SIG-M5 (cell line): ENCODE results near the gene LMAN2L.
A peak's percentile ranks its signal among the peaks of the same experiment; 100 is the strongest.

Source experiments
- DNase-seq: peaks from one replicate; lab custom pipeline; 2025; lab: John Stamatoyannopoulos, UW

LMAN2L gene, protein sequence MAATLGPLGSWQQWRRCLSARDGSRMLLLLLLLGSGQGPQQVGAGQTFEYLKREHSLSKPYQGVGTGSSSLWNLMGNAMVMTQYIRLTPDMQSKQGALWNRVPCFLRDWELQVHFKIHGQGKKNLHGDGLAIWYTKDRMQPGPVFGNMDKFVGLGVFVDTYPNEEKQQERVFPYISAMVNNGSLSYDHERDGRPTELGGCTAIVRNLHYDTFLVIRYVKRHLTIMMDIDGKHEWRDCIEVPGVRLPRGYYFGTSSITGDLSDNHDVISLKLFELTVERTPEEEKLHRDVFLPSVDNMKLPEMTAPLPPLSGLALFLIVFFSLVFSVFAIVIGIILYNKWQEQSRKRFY

DNA sequence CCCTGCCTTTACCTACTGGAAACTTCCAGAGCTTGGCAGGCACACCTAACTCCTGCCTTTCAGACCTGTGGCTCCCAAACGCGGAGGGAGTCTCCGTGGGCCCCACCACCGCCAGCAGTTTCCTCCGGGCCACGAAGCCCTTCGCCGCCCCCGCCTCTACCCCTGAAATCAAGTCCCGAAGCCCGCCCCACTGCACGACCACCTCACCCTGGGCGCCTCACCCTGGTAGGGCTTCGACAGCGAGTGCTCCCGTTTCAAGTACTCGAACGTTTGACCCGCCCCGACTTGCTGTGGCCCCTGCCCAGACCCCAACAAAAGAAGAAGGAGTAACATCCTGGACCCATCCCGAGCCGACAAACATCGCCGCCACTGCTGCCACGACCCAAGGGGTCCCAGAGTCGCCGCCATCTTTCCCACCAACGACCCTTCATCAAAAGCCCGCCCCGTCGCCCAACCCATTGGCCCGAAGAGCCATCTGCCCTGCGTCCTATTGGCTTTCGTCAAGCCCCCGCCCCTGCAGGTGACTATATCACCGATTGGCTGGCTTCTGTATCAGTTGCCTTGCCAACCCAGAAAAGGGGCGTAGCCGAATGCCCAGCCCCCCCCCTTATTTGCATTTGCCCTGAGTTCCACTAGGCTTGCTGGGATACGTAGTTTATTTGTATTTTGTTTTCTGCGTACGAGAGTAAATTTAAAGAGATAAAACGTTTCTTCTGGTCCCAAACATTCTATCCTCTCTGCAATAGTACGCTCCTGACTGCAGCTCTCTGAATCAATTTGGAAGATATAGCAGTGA is at the start of gene LMAN2L:
Gene LMAN2L, minus strand, starts transcription at position 432 of the 796 bp plus-strand sequence. Its CDS starts 24 bp downstream, at position 408.
- peak; percentile 97 for DNase-seq

DNA sequence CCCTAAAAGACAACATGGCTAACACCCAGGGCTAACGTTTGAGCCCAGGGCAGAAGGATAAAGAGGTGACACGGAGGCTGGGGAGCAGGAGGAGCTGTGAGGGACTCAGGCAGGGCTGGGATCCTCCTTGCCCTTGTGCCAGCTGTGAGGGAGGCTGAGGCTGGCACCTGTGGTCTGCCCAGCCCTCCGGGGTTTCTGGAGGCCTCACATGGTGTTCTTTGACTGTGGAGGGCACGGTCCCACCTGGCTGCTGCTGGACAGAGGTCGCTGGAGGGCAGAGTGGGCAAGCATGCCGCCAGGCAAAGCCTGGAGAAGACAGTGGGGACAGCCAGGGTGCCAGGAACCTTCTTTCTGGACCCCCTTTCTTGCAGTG is 49.4 kb upstream of the LMAN2L start:
- DNase-seq = no peak

DNA sequence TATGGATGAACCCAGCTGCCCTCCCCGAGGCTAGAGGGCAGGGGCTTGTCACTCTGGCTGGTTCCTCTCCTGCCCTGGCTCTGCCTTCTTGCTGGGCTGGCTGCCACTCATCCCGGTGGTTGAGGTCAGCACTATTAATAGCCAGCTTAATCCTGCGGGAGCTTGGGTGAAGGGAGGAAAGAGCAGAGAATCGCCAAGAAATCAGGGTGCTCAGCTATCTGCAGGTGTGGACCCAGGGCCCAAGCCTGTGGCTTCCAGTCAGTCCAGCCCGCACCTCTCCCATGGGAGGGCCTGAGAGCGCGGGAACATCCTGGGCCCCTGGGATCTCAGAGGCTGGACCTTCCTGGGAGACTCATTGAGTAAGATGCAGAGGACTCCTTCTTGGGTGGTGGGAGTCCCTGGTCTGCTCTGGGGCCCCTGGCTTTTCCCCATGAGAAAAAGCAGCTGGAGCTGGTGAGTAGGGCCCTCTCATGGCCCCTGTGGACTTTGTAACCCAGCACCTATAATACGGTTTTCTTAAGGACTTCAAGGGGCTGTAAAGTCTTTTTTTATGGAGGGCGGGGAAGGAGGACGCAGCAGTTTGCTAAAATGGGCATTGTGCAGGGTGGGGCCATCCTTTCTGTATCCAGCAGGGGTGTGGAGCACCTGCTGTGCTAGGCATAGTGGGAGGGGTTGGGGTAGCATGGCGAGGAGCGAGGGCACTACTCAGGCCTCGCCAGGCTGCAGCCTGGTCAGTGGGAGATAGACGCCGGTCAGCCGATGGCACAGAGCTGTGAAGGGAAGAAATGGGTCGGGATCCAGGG is 48.8 kb upstream of the LMAN2L start:
- DNase-seq = no peak

DNA sequence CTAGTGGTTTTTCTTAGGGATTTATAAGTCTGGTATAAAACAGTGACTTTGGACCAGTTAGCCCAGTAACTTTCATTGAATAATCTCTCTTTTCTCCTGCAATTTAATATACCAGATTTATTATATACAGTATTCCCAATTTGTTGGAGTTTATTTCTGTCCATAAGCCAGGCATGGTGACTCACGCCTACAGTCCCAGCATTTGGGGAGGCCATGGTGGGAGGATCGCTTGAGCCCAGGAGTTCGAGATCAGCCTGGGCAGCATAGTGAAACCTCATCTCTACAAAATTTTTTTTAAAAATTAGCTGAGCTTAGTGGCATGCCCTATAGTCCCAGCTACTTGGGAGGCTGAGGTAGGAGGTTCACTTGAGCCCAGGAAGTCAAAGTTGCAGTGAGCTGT is 47.5 kb upstream of the LMAN2L start:
- DNase-seq = no peak

DNA sequence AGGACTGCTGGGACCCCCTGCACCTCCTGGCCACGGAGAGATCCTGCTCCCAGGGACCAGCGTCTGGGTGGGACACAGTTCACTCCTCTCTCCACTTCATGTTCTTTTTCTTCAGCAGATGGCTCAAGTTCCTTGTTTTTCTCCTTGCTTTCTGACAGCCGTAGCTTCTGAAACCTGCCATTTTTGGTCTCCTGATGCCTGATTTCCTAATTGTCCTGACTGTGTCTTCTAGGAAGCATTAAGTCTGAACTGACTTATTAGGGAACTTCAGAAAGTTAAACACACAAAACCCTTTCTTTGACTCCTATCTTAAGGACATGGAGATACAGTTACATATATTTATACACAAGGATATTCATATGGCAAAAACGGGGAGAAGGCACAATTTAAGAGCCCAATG is 43.5 kb upstream of the LMAN2L start:
- no peak for DNase-seq

DNA sequence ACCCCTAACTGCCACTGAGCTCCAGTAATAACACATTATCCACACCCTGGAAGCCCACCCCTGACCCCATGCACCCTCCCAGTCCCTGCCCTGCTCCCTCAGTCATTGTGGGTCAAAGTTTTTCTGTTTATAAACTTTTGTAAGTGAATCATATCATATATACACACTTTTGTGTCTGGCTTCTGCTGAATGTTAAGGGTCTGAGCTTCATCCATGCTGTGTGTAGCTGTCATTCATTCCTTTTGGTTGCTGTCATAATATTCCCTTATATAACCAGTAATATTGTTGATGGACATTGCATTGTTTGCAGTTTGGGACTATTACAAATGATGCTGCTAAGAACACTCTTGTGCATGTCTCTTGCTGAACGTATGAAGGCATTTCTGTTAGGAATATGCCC is 35.3 kb upstream of the LMAN2L start:
- no peak for DNase-seq

DNA sequence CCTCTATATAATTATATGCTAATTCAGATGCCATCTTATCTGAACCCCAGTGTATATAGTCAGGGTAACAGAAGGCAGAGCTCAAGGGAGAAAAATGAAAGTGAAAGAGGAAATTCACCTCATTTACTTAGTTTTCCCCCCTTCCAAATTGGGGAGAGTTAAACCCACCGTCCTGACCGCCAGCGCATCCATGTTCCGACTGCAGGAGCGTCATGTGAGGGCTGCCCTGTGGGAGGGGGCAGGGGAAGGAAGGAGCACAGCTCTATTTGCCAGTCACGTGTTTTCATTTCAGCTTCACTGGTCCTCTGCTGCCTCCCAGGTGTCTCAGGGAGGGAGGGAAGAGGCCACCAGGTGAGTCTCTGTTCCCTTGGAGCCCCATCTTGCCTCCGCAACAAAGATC is 34.1 kb upstream of the LMAN2L start:
- no peak for DNase-seq

DNA sequence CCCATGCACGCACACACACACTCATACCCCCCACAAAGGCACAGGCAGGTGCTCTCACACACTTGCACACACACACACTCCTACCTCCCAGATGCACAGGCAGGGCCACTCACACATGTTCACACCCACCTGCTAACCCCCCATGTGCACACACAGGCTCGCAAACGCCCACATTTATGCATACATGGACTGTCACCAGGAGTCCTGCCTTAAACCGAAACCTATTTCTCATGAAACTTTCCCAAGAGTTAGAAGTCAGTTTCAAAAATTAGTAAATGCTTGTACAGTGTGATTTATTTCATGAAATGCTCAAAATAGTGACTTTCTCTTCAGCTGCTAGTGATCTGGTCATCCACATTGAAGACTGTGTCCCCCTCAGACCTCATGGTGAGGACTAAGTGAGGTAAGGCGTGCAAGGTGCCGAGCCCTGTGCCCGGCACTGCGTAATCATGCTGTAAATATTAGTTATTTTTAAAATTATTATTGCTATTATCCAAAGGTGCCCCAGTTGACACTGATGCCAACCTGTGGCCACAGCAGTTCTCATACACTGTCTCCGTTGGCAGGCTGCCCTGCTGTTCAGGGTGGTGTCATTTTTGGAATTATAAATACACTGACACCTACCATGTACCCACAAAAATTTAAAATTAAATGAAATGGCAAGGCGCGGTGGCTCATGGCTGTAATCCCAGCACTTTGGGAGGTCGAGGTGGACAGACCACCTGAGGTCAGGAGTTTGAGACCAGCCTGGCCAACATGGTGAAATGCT is 33.2 kb upstream of the LMAN2L start:
- no peak for DNase-seq

DNA sequence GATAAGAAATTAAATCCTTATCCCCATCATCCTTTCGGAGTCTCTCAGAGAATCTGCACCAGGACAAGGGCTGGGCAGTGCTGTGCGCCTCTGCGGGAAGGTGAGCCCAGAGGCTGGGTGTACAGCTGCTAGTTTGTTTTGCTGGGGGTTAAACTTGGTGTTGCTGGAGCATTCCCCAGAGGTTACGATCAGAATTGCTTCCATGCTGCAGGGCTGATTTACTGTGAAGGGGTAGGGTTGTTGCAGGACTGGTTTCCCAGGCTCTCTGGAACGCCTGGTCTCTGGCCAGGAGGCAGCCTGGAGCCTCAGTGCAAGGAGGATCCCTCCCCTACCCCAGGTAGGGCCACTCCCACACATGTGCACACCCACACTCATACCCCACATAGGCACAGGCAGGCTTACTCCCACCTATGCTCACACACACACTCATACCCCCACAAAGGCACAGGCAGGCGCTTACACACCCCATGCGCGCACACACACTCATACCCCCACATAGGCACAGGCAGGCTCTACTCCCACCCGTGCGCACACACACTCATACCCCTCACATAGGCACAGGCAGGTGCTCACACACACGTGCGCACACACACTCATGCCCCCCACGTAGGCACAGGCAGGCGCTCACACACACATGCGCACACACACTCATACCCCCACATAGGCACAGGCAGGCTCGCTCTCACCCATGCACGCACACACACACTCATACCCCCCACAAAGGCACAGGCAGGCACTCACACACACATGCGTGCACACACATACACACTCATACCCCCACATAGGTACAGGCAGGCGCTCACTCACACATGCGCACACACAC is 32.1 kb upstream of the LMAN2L start:
- no peak for DNase-seq

DNA sequence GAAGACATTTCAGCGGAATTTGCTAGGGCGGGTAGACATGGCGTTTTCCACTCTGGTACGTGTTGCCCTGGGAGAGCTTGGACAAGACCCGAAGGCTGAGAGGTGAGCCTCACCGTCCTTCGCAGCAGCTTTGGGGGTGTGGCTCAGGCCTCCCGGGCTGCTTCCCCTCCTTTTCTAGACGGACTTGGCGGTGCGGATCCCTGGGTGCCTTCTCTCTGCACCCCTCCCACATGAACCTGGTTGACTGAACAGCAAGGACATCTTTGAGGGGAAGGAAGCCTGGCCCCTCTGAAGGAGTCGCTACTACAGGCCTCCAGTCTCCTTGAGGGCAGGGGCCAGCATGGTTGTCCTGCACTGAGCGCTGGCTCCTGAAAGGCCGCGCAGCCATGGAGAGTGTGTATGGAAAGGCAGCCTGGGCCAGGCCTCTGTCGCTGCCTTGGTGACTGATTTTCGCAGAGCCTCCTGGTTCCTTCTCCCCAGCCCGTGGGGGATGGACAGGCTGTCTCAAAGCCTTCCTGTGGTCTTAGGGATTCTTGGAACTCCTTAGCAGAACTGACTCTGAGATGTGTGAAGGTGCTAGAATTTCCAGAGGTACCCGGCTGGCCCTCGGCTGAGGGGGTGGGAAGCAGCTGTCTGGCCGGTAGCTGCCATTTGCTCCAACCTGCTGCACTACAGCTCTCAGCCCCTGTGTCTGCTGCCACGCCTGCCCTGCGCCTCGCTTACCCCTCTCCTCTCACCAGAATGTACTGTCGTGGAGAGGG is 30.8 kb upstream of the LMAN2L start:
- DNase-seq = no peak

DNA sequence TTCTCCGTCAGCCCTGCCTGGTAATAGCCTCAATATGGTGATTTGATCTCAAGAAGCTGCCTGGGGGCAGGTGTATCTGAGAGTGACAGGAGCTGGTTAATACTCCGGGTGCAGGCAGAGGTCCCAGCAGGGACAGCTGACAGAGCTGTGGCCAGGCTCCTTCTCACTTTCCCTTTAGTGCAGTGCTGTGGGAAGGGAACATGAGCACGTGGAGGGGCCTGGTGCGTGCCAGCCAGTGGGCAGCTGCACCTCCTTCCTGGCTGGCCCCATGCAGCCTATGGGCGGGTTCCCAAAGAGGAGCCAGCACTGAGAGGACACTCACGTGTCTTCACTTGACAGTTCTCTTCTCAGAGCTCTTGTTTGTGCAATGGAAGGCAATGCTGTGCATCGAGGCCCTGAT is 29.9 kb upstream of the LMAN2L start:
- no peak for DNase-seq

DNA sequence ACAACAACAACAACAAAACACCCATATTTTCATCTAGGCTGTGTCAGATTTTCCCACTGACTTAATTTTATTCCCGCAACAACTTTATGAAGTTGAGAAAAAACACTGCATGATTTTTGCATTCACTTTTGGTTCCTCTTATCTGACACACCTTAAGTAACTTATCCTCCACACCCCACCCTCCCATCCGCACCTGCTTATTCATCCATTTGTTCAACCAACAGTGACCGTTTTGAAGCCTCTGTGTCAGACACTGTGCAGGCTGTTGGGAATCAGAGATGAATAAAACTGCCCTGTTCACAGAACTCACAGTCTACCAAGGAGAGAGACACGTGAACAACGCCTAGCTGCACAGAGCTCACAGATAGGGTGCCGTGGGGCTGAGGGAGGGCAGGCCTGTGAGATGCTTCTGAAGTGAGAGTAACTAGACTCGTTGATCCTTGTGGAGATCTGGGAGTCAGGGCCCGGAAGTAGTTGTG is 28.3 kb upstream of the LMAN2L start:
- DNase-seq = no peak

DNA sequence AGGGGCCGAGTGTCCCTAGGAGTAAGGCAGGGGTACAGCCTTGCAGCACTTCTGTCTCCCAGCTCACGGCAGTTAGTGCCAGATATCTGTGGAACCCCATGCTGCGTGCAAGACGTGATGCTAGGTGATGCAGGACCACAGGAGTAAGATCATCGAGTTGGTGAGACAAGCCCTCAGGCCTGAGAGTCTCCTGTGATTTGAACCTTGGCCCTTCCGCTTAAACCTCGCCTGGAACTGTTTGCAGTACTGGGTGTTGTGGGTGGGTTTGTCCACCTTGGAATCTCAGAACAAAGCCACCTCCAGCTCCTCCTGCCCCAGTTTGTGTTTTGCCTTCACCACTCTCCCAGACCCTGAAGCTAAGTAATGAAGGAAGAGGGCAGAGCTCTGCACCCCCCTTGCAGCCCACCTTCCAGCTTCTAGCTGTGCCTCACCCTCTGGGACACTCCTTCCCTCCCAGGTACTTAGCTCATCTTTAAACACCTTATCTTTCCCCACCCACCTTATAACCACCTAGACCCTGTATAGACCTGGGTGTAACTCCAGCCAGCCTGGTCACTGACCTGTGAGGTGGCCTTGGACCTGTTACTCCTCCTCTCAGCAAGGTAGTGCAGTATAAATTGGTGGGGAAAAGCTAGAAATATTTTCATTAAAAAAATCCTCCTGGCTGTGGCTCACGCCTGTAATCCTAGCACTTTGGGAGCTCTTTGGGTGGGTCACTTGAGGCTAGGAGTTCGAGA is 27.4 kb upstream of the LMAN2L start:
- DNase-seq = no peak

DNA sequence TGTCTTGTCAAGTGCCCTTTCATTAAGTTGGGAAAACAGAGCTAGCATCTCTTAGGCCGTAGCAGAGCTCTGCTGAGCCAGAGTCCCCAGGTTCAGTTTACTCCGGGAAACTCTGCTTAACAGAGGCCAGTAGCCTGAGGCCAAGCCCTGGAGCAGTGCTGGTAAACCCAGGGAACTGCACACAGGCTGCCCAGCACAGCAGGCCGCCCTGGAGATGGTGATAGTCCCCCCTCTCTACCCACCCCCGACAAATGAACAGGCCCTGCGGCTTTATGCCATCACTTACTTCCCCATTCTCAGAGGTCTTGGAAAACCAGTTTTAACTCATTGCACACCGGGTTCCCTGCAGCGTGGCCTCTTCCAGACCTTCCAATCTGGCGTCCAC is 24.4 kb upstream of the LMAN2L start:
- DNase-seq = peak; percentile 32

DNA sequence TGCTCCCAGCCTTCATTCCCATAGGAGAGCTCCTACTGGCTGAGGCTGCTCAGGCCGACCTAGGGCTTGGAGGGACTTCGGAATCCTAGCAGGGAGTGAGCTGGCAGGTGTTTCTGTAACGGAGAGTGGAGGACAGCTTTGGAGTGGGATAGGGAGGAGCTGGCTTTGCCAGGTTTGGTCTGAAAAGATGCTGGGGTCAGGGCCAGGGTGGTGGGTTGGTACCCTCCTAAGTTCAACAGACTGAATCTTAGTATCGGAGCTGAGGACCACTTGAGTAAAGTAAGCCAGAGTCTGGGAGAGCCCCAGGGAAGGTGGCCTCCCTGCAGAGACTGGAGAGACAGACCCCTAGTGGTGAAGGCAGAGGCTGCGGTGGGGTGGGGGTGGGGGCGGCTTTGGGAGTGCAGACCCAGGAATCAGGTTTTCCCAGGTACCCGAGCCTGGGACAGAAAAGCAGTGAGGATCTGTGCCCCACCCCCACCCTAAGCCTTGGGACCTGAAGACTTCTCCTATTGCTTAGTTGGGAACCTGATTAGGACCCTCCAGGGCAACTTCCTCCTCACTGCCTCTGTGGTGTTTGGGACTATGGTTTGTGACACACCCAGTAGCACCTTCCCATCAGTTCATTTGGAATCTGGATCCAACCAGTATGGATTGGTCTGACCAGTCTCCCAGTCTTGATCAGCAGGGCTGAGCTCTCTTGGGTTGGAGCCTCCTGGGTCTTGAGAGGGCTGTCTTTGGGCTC is 23.8 kb upstream of the LMAN2L start:
- DNase-seq = no peak

DNA sequence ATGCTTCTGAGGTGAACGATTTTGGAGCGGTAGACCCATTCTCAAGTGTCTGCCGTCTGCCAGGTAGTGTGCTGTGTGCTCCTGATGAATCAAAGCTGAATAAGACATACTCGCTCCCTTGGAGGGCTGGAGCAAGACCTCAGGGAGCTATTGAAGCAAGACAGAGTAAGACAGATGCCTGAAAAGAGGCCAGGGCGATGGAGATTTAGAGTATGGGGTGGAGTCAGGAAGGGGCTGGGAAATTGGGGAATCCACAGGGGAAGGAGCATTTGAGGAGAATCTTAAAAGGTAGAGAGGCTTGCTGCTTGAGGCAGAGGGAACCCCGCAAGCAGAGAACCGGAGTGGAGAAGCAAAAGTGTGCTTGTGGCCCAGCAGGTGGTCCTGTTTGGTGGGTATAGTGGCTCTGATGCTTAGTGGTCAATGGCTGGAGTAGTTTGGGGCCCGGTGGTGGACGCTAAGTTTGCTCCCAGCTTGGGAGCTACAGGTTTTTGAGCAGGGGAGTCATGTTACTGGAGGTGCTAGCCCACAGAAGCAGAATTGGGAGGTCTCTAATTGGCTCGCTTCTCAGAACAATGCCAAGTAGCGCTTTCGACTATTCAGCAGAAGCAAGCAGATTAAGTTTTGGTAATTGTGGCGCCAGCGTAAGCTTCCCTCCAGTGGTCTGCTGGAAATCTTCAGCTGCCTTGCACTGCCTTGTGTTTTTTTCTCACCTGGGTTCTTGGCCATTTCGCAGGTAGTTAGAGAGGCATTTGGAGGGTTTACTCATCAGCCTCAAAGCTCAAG is 22.9 kb upstream of the LMAN2L start:
- no peak for DNase-seq

DNA sequence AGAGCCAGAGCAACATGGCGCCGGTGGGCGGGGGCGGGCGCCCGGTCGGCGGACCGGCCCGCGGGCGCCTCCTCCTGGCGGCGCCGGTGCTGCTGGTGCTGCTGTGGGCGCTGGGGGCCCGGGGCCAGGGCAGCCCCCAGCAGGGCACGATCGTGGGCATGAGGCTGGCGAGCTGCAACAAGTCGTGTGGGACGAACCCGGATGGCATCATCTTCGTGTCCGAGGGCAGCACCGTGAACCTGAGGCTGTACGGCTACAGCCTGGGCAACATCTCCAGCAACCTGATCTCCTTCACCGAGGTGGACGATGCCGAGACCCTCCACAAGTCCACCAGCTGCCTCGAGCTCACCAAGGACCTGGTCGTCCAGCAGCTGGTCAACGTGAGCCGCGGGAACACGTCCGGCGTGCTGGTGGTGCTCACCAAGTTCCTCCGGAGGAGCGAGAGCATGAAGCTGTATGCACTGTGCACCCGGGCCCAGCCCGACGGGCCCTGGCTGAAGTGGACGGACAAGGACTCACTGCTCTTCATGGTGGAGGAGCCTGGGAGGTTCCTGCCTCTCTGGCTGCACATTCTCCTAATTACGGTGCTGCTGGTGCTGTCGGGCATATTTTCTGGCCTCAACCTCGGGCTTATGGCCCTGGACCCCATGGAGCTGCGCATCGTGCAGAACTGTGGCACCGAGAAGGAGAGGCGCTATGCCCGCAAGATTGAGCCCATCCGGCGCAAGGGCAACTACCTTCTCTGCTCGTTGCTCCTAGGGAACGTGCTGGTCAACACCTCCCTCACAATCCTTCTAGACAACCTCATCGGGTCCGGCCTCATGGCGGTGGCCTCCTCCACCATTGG is 21.3 kb upstream of the LMAN2L start:
- DNase-seq = no peak
